ENCODE results near the gene WDR93.

DNA sequence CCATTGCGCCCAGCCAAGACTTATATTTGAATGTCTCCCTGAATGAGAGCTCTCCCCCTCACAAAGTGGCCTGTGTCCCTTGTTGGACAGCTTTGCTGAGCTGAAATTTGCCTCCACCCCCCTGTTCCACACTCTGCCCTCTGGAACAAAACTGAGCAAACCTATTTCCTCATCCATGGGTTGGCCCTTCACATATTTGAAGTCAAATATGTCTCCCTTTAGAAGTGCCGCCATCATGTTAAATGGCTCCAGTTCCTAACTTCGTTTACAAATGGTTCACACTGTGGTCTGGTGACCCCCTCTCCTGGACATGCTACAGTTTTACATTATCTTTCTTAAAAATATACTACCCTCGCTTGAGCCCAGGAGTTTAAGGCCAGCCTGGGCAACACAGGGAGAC lies 16.1 kb upstream of the WDR93 start:
- TF ChIP-seq, protein P1, sequence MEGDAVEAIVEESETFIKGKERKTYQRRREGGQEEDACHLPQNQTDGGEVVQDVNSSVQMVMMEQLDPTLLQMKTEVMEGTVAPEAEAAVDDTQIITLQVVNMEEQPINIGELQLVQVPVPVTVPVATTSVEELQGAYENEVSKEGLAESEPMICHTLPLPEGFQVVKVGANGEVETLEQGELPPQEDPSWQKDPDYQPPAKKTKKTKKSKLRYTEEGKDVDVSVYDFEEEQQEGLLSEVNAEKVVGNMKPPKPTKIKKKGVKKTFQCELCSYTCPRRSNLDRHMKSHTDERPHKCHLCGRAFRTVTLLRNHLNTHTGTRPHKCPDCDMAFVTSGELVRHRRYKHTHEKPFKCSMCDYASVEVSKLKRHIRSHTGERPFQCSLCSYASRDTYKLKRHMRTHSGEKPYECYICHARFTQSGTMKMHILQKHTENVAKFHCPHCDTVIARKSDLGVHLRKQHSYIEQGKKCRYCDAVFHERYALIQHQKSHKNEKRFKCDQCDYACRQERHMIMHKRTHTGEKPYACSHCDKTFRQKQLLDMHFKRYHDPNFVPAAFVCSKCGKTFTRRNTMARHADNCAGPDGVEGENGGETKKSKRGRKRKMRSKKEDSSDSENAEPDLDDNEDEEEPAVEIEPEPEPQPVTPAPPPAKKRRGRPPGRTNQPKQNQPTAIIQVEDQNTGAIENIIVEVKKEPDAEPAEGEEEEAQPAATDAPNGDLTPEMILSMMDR (IDR thresholded peaks at IDR 0.05 in 4 of 5, conservative IDR thresholded peaks at IDR 0.05 in 1 of 5), result no peak
- TF ChIP-seq POLR2A (IDR thresholded peaks at IDR 0.05), result no peak
